CD14-positive monocyte (primary cell): ENCODE measurements around the gene UGGT2. TPM values are rescaled to one million over a fixed set of nuclear protein-coding genes. Genes with fewer than 3 reads are reported as not detected.

Source experiments
- DNase-seq, 3 donors: peaks; one replicate each; pipeline ENCODE4 v3.0.0-alpha.2; 2011 to 2022
- H2AFZ ChIP-seq: 2 replicates; pipeline ENCODE4 v1.6.0; 2012; ENCODE audit warnings: mild to moderate bottlenecking, low read depth, low read length, inconsistent platforms; ENCODE audit not compliant: insufficient read depth, poor library complexity, severe bottlenecking
- H3K27ac ChIP-seq, 2 donors: 1 replicate in 1 of 2; 2 replicates in 1 of 2; pipeline ENCODE4 v1.5.1; 2012 to 2013; ENCODE audit warnings: low read length in 2 of 2, control low read depth in 1 of 2, inconsistent platforms in 1 of 2, low read depth in 1 of 2, mild to moderate bottlenecking in 1 of 2
- H3K27me3 ChIP-seq, 2 donors: one replicate each; pipeline versions ENCODE4 v1.6.0 to v1.6.1; 2011 to 2013; ENCODE audit warnings: low read length in 2 of 2; ENCODE audit not compliant: control insufficient read depth in 2 of 2, insufficient read depth in 2 of 2
- H3K36me3 ChIP-seq, 2 donors: replicated peaks in 1 of 2; 1 replicate in 1 of 2; 2 replicates in 1 of 2; pipeline versions ENCODE4 v1.5.1 to v1.6.1; 2012 to 2013; ENCODE audit warnings: low read length in 2 of 2, control low read depth in 1 of 2, inconsistent platforms in 1 of 2, mild to moderate bottlenecking in 1 of 2; ENCODE audit not compliant: insufficient read depth in 2 of 2, control insufficient read depth in 1 of 2
- H3K4me1 ChIP-seq, 2 donors: 1 replicate in 1 of 2; 2 replicates in 1 of 2; pipeline versions ENCODE4 v1.5.1 to v1.6.1; 2012 to 2013; ENCODE audit warnings: low read length in 2 of 2, control low read depth in 1 of 2, inconsistent platforms in 1 of 2, mild to moderate bottlenecking in 1 of 2, moderate library complexity in 1 of 2; ENCODE audit not compliant: insufficient read depth in 2 of 2, control insufficient read depth in 1 of 2
- H3K4me2 ChIP-seq: replicated peaks from 2 replicates; pipeline ENCODE3; 2012; ENCODE audit warnings: low read length, moderate library complexity, mild to moderate bottlenecking; ENCODE audit not compliant: poor library complexity, severe bottlenecking; ENCODE audit errors: extremely low read depth
- H3K4me3 ChIP-seq, 3 experiments: fragments of 200-600 bp in 1 of 3; sonication (generic) in 1 of 3; replicated peaks in 1 of 3; 1 replicate in 2 of 3; 2 replicates in 1 of 3; pipeline ENCODE4 v1.5.1; 2011 to 2013; ENCODE audit warnings: low read length in 3 of 3, mild to moderate bottlenecking in 3 of 3, control low read depth in 2 of 3, low read depth in 2 of 3, inconsistent platforms in 1 of 3, moderate library complexity in 1 of 3
- H3K79me2 ChIP-seq: 2 replicates; pipeline ENCODE4 v1.6.0; 2012; ENCODE audit warnings: mild to moderate bottlenecking, control low read depth, inconsistent platforms, low read length, moderate library complexity; ENCODE audit not compliant: insufficient read depth
- H3K9ac ChIP-seq: 2 replicates; pipeline ENCODE4 v1.6.0; 2017; ENCODE audit warnings: low read length, mild to moderate bottlenecking; ENCODE audit not compliant: insufficient read depth, poor library complexity, severe bottlenecking
- H3K9me3 ChIP-seq, 2 donors: replicated peaks in 1 of 2; 1 replicate in 1 of 2; 2 replicates in 1 of 2; pipeline versions ENCODE4 v1.5.1 to v1.6.1; 2012 to 2013; ENCODE audit warnings: low read length in 2 of 2, control low read depth in 1 of 2; ENCODE audit not compliant: control insufficient read depth in 1 of 2, insufficient read depth in 1 of 2
- H4K20me1 ChIP-seq: 2 replicates; pipeline ENCODE4 v1.6.0; 2012; ENCODE audit warnings: mild to moderate bottlenecking, low read length, control low read depth, moderate library complexity; ENCODE audit not compliant: insufficient read depth
- H3K27ac Mint-ChIP-seq, 7 donors: one replicate each; pipeline ENCODE4 v1.8.0; 2020; ENCODE audit warnings: mild to moderate bottlenecking in 7 of 7, mixed read lengths in 7 of 7, moderate library complexity in 6 of 7, inconsistent platforms in 2 of 7
- H3K27me3 Mint-ChIP-seq, 3 donors: one replicate each; pipeline ENCODE4 v1.8.0; 2021 to 2022; ENCODE audit warnings: low read depth in 3 of 3, mild to moderate bottlenecking in 3 of 3, mixed read lengths in 3 of 3, moderate library complexity in 3 of 3, inconsistent platforms in 1 of 3
- H3K36me3 Mint-ChIP-seq, 2 donors: one replicate each; pipeline ENCODE4 v1.8.0; 2020; ENCODE audit warnings: mixed read lengths in 2 of 2, inconsistent platforms in 1 of 2, mild to moderate bottlenecking in 1 of 2
- H3K4me1 Mint-ChIP-seq: one replicate; pipeline ENCODE4 v1.8.0; 2020; ENCODE audit warnings: mild to moderate bottlenecking, mixed read lengths
- H3K4me3 Mint-ChIP-seq, 2 donors: one replicate each; pipeline ENCODE4 v1.8.0; 2020; ENCODE audit warnings: mild to moderate bottlenecking in 2 of 2, mixed read lengths in 2 of 2, moderate library complexity in 1 of 2
- H3K9me3 Mint-ChIP-seq, 7 donors: one replicate each; pipeline ENCODE4 v1.8.0; 2020 to 2022; ENCODE audit warnings: mixed read lengths in 7 of 7, mild to moderate bottlenecking in 6 of 7, moderate library complexity in 6 of 7, inconsistent platforms in 2 of 7
- CTCF ChIP-seq: fragments of 200-600 bp; IDR thresholded peaks from one replicate; pipeline ENCODE4 v1.8.0; 2022; ENCODE audit warnings: antibody characterized with exemption, mild to moderate bottlenecking
- WGBS: methylation state at CpG from one replicate; pipeline ENCODE4 v1.1.5; 2013; ENCODE audit warnings: missing lambda C conversion rate; ENCODE audit not compliant: insufficient coverage; 5-methylcytosine and 5-hydroxymethylcytosine counted together
- intact Hi-C, 2 donors: fragments of 100-400 bp; cut with micrococcal nuclease; formaldehyde crosslinking; loops; one replicate each; pipeline versions ENCODE4 v1.15.0 to v1.15.1; 2023
- polyA plus RNA-seq, 3 donors: library from polyadenylated mRNA; depleted of rRNA in 1 of 3; unstranded in 2 of 3; stranded (reverse) in 1 of 3; fragments of 300-500 nt in 2 of 3; fragments of >200 nt in 1 of 3; fragmentation: Illumina TruSeq in 2 of 3; gene quantifications; 1 replicate in 2 of 3; 2 replicates in 1 of 3; pipeline ENCODE4 v1.2.3, GENCODE V29; 2012 to 2021

Gene UGGT2
- polyA plus RNA-seq, 3 donors, result 4.0 to 6.3 (median 5.6) TPM

- H3K4me1 Mint-ChIP-seq, result no peaks in the 10 kb centered on the region
- 93% methylated on average over 5 of the region's 5 CpGs for WGBS
- Histone ChIP-seq H3K4me3 (no peak overlapping the region), H3K79me2 (no peaks in the 10 kb centered on the region), H3K4me1 (no peaks in the 10 kb centered on the region), H3K9me3 (peaks cover 15 to 19% of the 10 kb centered on the region in 2 donors), H4K20me1 (no peaks in the 10 kb centered on the region), H3K4me2 (no peak overlapping the region), H3K36me3 (peaks cover 0 to 2% of the 10 kb centered on the region in 2 donors), H3K27ac (no peak overlapping the region), H3K27me3 (no peaks in the 10 kb centered on the region), H2AFZ (no peak overlapping the region), H3K9ac (no peak overlapping the region)
- no peak for TF ChIP-seq CTCF
- no peak for DNase-seq
- no peak overlapping the region for H3K4me3 Mint-ChIP-seq
- H3K27ac Mint-ChIP-seq, result peak overlapping the region in 1 of 7 donors; percentile 16
- intact Hi-C loops, result no loop called here
- peaks cover 9 to 29% of the 10 kb centered on the region in 2 donors for H3K36me3 Mint-ChIP-seq
- H3K27me3 Mint-ChIP-seq, result no peaks in the 10 kb centered on the region
- H3K9me3 Mint-ChIP-seq, result peaks cover 9 to 36% (median 18%) of the 10 kb centered on the region in 7 donors
Observed at GRCh38 chr13:95809429-95809828, 243.8 kb downstream of the UGGT2 start.

GRCh38 chr13:95805921-95806320 lies 247.3 kb downstream of the UGGT2 start:
- H3K36me3 Mint-ChIP-seq, result peaks cover 0 to 14% of the 10 kb centered on the region in 2 donors
- no peak overlapping the region for H3K4me3 Mint-ChIP-seq
- no peak for DNase-seq
- H3K4me1 Mint-ChIP-seq, result no peaks in the 10 kb centered on the region
- H3K27ac Mint-ChIP-seq, result peak overlapping the region in 1 of 7 donors; percentile 18
- no peak for TF ChIP-seq CTCF
- no peak overlapping the region for H3K4me2 ChIP-seq
- H3K27me3 Mint-ChIP-seq, result no peaks in the 10 kb centered on the region
- H3K27ac ChIP-seq, result no peak overlapping the region
- no peaks in the 10 kb centered on the region for H3K4me1 ChIP-seq
- H3K9me3 ChIP-seq, result peaks cover 5 to 11% of the 10 kb centered on the region in 2 donors
- H2AFZ ChIP-seq, result no peak overlapping the region
- no peaks in the 10 kb centered on the region for H3K79me2 ChIP-seq
- H3K36me3 ChIP-seq, result peaks cover 0 to 2% of the 10 kb centered on the region in 2 donors
- peaks cover 5 to 38% (median 24%) of the 10 kb centered on the region in 7 donors for H3K9me3 Mint-ChIP-seq
- H3K9ac ChIP-seq, result no peak overlapping the region
- no peaks in the 10 kb centered on the region for H3K27me3 ChIP-seq
- H4K20me1 ChIP-seq, result no peaks in the 10 kb centered on the region
- no peak overlapping the region for H3K4me3 ChIP-seq
- intact Hi-C loops, result no loop called here
